Urothelium cell line (cell line): ENCODE data around the gene MT1H.
"Not testable (repeated sequence)": the region's sequence is repeated elsewhere in the genome, so short reads cannot be mapped to it uniquely, and the experiment has no call there.

Source experiments
- DNase-seq: peaks from one replicate; pipeline ENCODE4 v3.0.0; 2011; ENCODE audit warnings: low spot score, mixed read lengths
- FAIRE-seq: peaks from 2 replicates; lab custom pipeline; 2011; peaks lifted over from hg19 to GRCh38; lab: Jason Lieb, UNC

Gene MT1H

GRCh38 chr16:56711862-56712261 lies 42.2 kb downstream of the MT1H start:
- FAIRE-seq (no peak), DNase-seq (no peak)

GRCh38 chr16:56713794-56714193 lies 44.2 kb downstream of the MT1H start:
- DNase-seq (no peak), FAIRE-seq (no peak)

GRCh38 chr16:56715126-56715525 lies 45.5 kb downstream of the MT1H start:
- DNase-seq (no peak), FAIRE-seq (no peak)

- DNase-seq (no peak), FAIRE-seq (no peak)
These were observed 47.1 kb downstream of the MT1H start for GRCh38 chr16:56716761-56717160.

- FAIRE-seq, DNase-seq: not testable (repeated sequence)
These were observed 47.9 kb downstream of the MT1H start for GRCh38 chr16:56717532-56717931.
